ENCODE results near the gene MYBPC1. TPM values are rescaled to one million over a fixed set of nuclear protein-coding genes. Genes with fewer than 3 reads are reported as not detected.
"Not testable (repeated sequence)": the region's sequence is repeated elsewhere in the genome, so short reads cannot be mapped to it uniquely, and the experiment has no call there.

The MYBPC1 gene
- total RNA-seq, 1 experiment from 2014 or later, result not detected

GRCh38 chr12:101729842-101730241 lies 135.1 kb downstream of the MYBPC1 start:
- ChIA-PET CTCF (no interaction called here), POLR2A (no interaction called here)
- in situ Hi-C loops (cut with HindIII; ENCODE audit: low pct_unique_long_range_greater_than_20kb, low sequenced_read_pairs), result no loop called here

GRCh38 chr12:101732318-101732717 lies 137.5 kb downstream of the MYBPC1 start:
- no peaks in the 10 kb centered on the region for H3K9me3 ChIP-seq (ENCODE audit: control insufficient read depth, insufficient read depth, low read depth, low read length)
- ChIA-PET CTCF (no interaction called here), POLR2A (no interaction called here)
- ATAC-seq (no peak), DNase-seq (ENCODE audit: low read depth, low spot score) (no peak)
- BruUV-seq (replicated peaks), result no TSS peak
- in situ Hi-C loops (cut with HindIII; ENCODE audit: low pct_unique_long_range_greater_than_20kb, low sequenced_read_pairs) (no loop called here), intact Hi-C loops (cut with micrococcal nuclease; ENCODE audit: unreplicated experiment) (no loop called here)
- H3K27ac ChIP-seq (ENCODE audit: low read length), result no peak overlapping the region
- no peak overlapping the region for H3K4me3 ChIP-seq (ENCODE audit: low read depth in 2 of 2, low read length in 2 of 2)
- peaks cover 14% of the 10 kb centered on the region; the same call in 1 of the 2 replicates for H3K36me3 ChIP-seq (ENCODE audit: control insufficient read depth, insufficient read depth, low read length)
- H3K4me1 ChIP-seq (ENCODE audit: control insufficient read depth, insufficient read depth, low read length), result no peaks in the 10 kb centered on the region
- TF ChIP-seq TCF7L2 (IDR thresholded peaks at IDR 0.05; ENCODE audit: low read depth, low read length), result no peak
- no peaks in the 10 kb centered on the region for H3K27me3 ChIP-seq (ENCODE audit: control insufficient read depth, insufficient read depth, low read length)

More at GRCh38 chr12:101729842-101730241, 135.1 kb downstream of the MYBPC1 start:
- no peak overlapping the region for H3K4me3 ChIP-seq (ENCODE audit: low read depth in 2 of 2, low read length in 2 of 2)
- intact Hi-C loops (cut with micrococcal nuclease; ENCODE audit: unreplicated experiment), result no loop called here
- H3K4me1 ChIP-seq (ENCODE audit: control insufficient read depth, insufficient read depth, low read length), result no peaks in the 10 kb centered on the region
- no peak for TF ChIP-seq REST (IDR thresholded peaks at IDR 0.05; ENCODE audit: insufficient read depth in 1 of 2, low read depth in 2 of 2, low read length in 1 of 2)
- no peak for TF ChIP-seq CTCF (IDR thresholded peaks at IDR 0.05)
- no peak for TF ChIP-seq SIN3A (IDR thresholded peaks at IDR 0.05; ENCODE audit: borderline replicate concordance, insufficient read depth, low read depth, low read length)
- TF ChIP-seq TCF7L2 (IDR thresholded peaks at IDR 0.05; ENCODE audit: low read depth, low read length), result no peak
- TF ChIP-seq POLR2AphosphoS5 (IDR thresholded peaks at IDR 0.05; ENCODE audit: low read depth, low read length), result no peak
- no TSS peak for BruUV-seq (replicated peaks)
- DNase-seq (ENCODE audit: low read depth, low spot score), result no peak
- H3K27me3 ChIP-seq (ENCODE audit: control insufficient read depth, insufficient read depth, low read length), result no peaks in the 10 kb centered on the region
- no peak overlapping the region for H3K27ac ChIP-seq (ENCODE audit: low read length)
- no peaks in the 10 kb centered on the region for H3K9me3 ChIP-seq (ENCODE audit: control insufficient read depth, insufficient read depth, low read depth, low read length)
- peaks cover 22% of the 10 kb centered on the region for H3K36me3 ChIP-seq (ENCODE audit: control insufficient read depth, insufficient read depth, low read length)
- no peak for ATAC-seq

- no peak for ATAC-seq
- intact Hi-C loops (cut with micrococcal nuclease; ENCODE audit: unreplicated experiment) (no loop called here), in situ Hi-C loops (cut with HindIII; ENCODE audit: low pct_unique_long_range_greater_than_20kb, low sequenced_read_pairs) (no loop called here)
- BruUV-seq (replicated peaks), result no TSS peak
- no peaks in the 10 kb centered on the region for H3K4me1 ChIP-seq (ENCODE audit: control insufficient read depth, insufficient read depth, low read length)
- H3K27ac ChIP-seq (ENCODE audit: low read length), result no peak overlapping the region
- no peak overlapping the region for H3K4me3 ChIP-seq (ENCODE audit: low read depth in 2 of 2, low read length in 2 of 2)
- DNase-seq (ENCODE audit: low read depth, low spot score), result no peak
- TF ChIP-seq SIN3A (IDR thresholded peaks at IDR 0.05; ENCODE audit: borderline replicate concordance, insufficient read depth, low read depth, low read length), result no peak
- no peak for TF ChIP-seq CTCF (IDR thresholded peaks at IDR 0.05)
- TF ChIP-seq REST (IDR thresholded peaks at IDR 0.05; ENCODE audit: insufficient read depth in 1 of 2, low read depth in 2 of 2, low read length in 1 of 2), result no peak
- TF ChIP-seq POLR2AphosphoS5 (IDR thresholded peaks at IDR 0.05; ENCODE audit: low read depth, low read length), result no peak
- TF ChIP-seq TCF7L2 (IDR thresholded peaks at IDR 0.05; ENCODE audit: low read depth, low read length), result no peak
- peaks cover 12% of the 10 kb centered on the region; the same call in 1 of the 2 replicates for H3K36me3 ChIP-seq (ENCODE audit: control insufficient read depth, insufficient read depth, low read length)
- ChIA-PET CTCF (interaction anchor here (0.8 kb wide), 1 partner anchor 63 kb away, joined by 3 read pairs; no protein-coding TSS in a partner anchor), POLR2A (no interaction called here)
- H3K9me3 ChIP-seq (ENCODE audit: control insufficient read depth, insufficient read depth, low read depth, low read length), result no peaks in the 10 kb centered on the region
- H3K27me3 ChIP-seq (ENCODE audit: control insufficient read depth, insufficient read depth, low read length), result no peaks in the 10 kb centered on the region
Measured at GRCh38 chr12:101733166-101733565, 138.4 kb downstream of the MYBPC1 start.

- DNase-seq (ENCODE audit: low read depth, low spot score); H3K36me3 ChIP-seq (ENCODE audit: control insufficient read depth, insufficient read depth, low read length); POLR2A ChIA-PET; H3K4me1 ChIP-seq (ENCODE audit: control insufficient read depth, insufficient read depth, low read length); H3K4me3 ChIP-seq (ENCODE audit: low read depth in 2 of 2, low read length in 2 of 2); CTCF ChIA-PET; in situ Hi-C loops (cut with HindIII; ENCODE audit: low pct_unique_long_range_greater_than_20kb, low sequenced_read_pairs); H3K9me3 ChIP-seq (ENCODE audit: control insufficient read depth, insufficient read depth, low read depth, low read length); H3K27me3 ChIP-seq (ENCODE audit: control insufficient read depth, insufficient read depth, low read length); intact Hi-C loops (cut with micrococcal nuclease; ENCODE audit: unreplicated experiment); BruUV-seq (replicated peaks); H3K27ac ChIP-seq (ENCODE audit: low read length); ATAC-seq: not testable (repeated sequence)
Measured at GRCh38 chr12:101734482-101734881, 139.7 kb downstream of the MYBPC1 start.

All from Panc1 (cell line).